Epithelial cell of esophagus (primary cell): ENCODE measurements around the gene PPP2R2D.

ENCODE experiments used
- DNase-seq: peaks from one replicate; pipeline ENCODE4 v3.0.0; 2010; ENCODE audit warnings: low read depth
- H3K4me3 ChIP-seq: 2 replicates; pipeline ENCODE4 v1.5.1; 2011; ENCODE audit warnings: mild to moderate bottlenecking, low read length, control low read depth
- CTCF ChIP-seq: IDR thresholded peaks from 2 replicates; pipeline ENCODE4 v1.5.1; 2011; ENCODE audit warnings: low read depth, mild to moderate bottlenecking, low read length, control low read depth, inconsistent platforms; ENCODE audit not compliant: insufficient read depth; ENCODE audit errors: missing control alignments

Gene PPP2R2D

GRCh38 chr10:131935260-131935659, 34.5 kb downstream of the PPP2R2D start:
- DNase-seq, result no peak
- no peak overlapping the region for H3K4me3 ChIP-seq
- TF ChIP-seq CTCF, result no peak

GRCh38 chr10:131936294-131936693, 35.5 kb downstream of the PPP2R2D start:
- no peak for TF ChIP-seq CTCF
- H3K4me3 ChIP-seq, result no peak overlapping the region

GRCh38 chr10:131936736-131937135, 35.9 kb downstream of the PPP2R2D start:
- H3K4me3 ChIP-seq, result no peak overlapping the region
- no peak for TF ChIP-seq CTCF
- DNase-seq, result no peak

More at GRCh38 chr10:131936294-131936693, 35.5 kb downstream of the PPP2R2D start:
- no peak for DNase-seq

- H3K4me3 ChIP-seq, result no peak overlapping the region
- TF ChIP-seq CTCF, result no peak
- DNase-seq, result no peak
These were observed 37.0 kb downstream of the PPP2R2D start for GRCh38 chr10:131937836-131938235.

GRCh38 chr10:131938681-131939080, 37.9 kb downstream of the PPP2R2D start:
- DNase-seq, result no peak
- no peak for TF ChIP-seq CTCF

GRCh38 chr10:131942455-131942854, 41.6 kb downstream of the PPP2R2D start:
- H3K4me3 ChIP-seq, result no peak overlapping the region
- no peak for DNase-seq
- TF ChIP-seq CTCF, result no peak

More at GRCh38 chr10:131938681-131939080, 37.9 kb downstream of the PPP2R2D start:
- no peak overlapping the region for H3K4me3 ChIP-seq

GRCh38 chr10:131943021-131943814, 42.4 kb downstream of the PPP2R2D start:
- no peak overlapping the region for H3K4me3 ChIP-seq
- peak; percentile 50 for DNase-seq
- TF ChIP-seq CTCF, result peak; percentile 53
